K562 (cell line): ENCODE measurements around the gene RINL. TPM values are rescaled to one million over a fixed set of nuclear protein-coding genes. Genes with fewer than 3 reads are reported as not detected.

Experiments used
- CHCHD3 ChIP-seq: fragments of 250-450 bp; sonication (Bioruptor Pico); IDR thresholded peaks from 2 replicates; pipeline ENCODE4 v2.1.2; 2022; ENCODE audit warnings: mild to moderate bottlenecking
- FOXM1 ChIP-seq, 2 experiments: fragments of 450-650 bp in 1 of 2; sonication (generic) in 1 of 2; formaldehyde crosslinking in 1 of 2; IDR thresholded peaks; 2 replicates each; pipeline versions ENCODE4 v1.6.1 to v1.9.0; 2017 to 2022; ENCODE audit warnings: low read depth in 2 of 2, mild to moderate bottlenecking in 2 of 2, missing genetic modification reagents in 1 of 2, moderate library complexity in 1 of 2
- ILF3 ChIP-seq: fragments of 450-650 bp; IDR thresholded peaks from 2 replicates; pipeline ENCODE4 v1.6.1; 2018; ENCODE audit warnings: antibody characterized with exemption, mild to moderate bottlenecking, moderate library complexity, borderline replicate concordance
- NCOA1 ChIP-seq: fragments of 450-650 bp; IDR thresholded peaks from 2 replicates; pipeline ENCODE4 v1.6.1; 2016; ENCODE audit warnings: low read depth
- PCBP1 ChIP-seq: fragments of 200-400 bp; formaldehyde crosslinking; IDR thresholded peaks from 2 replicates; pipeline ENCODE4 v1.6.1; 2018; ENCODE audit warnings: mild to moderate bottlenecking, low read depth, low read length; ENCODE audit not compliant: poor library complexity, severe bottlenecking
- POLR3G ChIP-seq: IDR thresholded peaks from 2 replicates; pipeline ENCODE4 v1.6.1; 2011; ENCODE audit not compliant: insufficient read length, insufficient replicate concordance; ENCODE audit errors: extremely low read depth
- PRDM10 ChIP-seq: fragments of 450-650 bp; IDR thresholded peaks from 2 replicates; pipeline ENCODE4 v1.6.1; 2018; ENCODE audit not compliant: partially characterized antibody
- SLC30A9 ChIP-seq: fragments of 250-450 bp; sonication (Bioruptor Pico); IDR thresholded peaks from 2 replicates; pipeline ENCODE4 v1.8.0; 2022; ENCODE audit warnings: mild to moderate bottlenecking, moderate library complexity
- TBL1XR1 ChIP-seq, 2 experiments: IDR thresholded peaks; 2 replicates each; pipeline ENCODE4 v1.6.1; 2012; ENCODE audit warnings: improper control_type of control experiment in 2 of 2, low read length in 2 of 2, mild to moderate bottlenecking in 1 of 2
- TSC22D4 ChIP-seq: fragments of 450-650 bp; IDR thresholded peaks from 2 replicates; pipeline ENCODE4 v1.6.1; 2016; ENCODE audit warnings: missing genetic modification characterization, missing biosample characterization, control low read depth
- ZFP36 ChIP-seq: fragments of 150-350 bp; IDR thresholded peaks from 2 replicates; pipeline ENCODE4 v1.6.1; 2018; ENCODE audit warnings: low read length, low read depth; ENCODE audit not compliant: partially characterized antibody
- ZNF232 ChIP-seq: sonication (generic); formaldehyde crosslinking; IDR thresholded peaks from 2 replicates; pipeline ENCODE4 v1.8.0; 2022; ENCODE audit warnings: mild to moderate bottlenecking, missing genetic modification reagents
- ZNF354B ChIP-seq: fragments of 250-450 bp; sonication (Bioruptor Pico); IDR thresholded peaks from 2 replicates; pipeline ENCODE4 v1.4.0; 2020
- ZNF395 ChIP-seq: fragments of 200-800 bp; sonication (Bioruptor generic); IDR thresholded peaks from 2 replicates; pipeline ENCODE4 v1.6.1; 2017; ENCODE audit warnings: missing genetic modification characterization, missing compliant biosample characterization
- polyA plus RNA-seq, 8 experiments: library from polyadenylated mRNA; depleted of rRNA in 4 of 8; stranded (reverse) in 5 of 8; unstranded in 3 of 8; fragments of >200 nt; fragmentation: Nextera tagmentation in 2 of 8; fragmentation: Illumina TruSeq in 1 of 8; extraction: Ambion mirVana in 2 of 8; extraction: Trizol in 1 of 8; gene quantifications; 2 replicates each; pipeline versions ENCODE4 v1.2.1 to v1.2.3, GENCODE V29; 2011 to 2014; ENCODE audit warnings: inconsistent platforms in 1 of 8, missing spikeins in 1 of 8
- total RNA-seq, 7 experiments: library from RNA; depleted of rRNA in 6 of 7; stranded (reverse); fragments of >200 nt in 6 of 7; fragmentation: Illumina TruSeq in 2 of 7; extraction: Trizol in 2 of 7; gene quantifications; 2 replicates each; pipeline versions ENCODE4 v1.2.1 to v1.2.3, GENCODE V29; 2011 to 2021; ENCODE audit warnings: low replicate concordance in 1 of 7
- TF ChIP-seq, protein P1 (sequence below): sonication (generic); IDR thresholded peaks from 2 replicates; pipeline ENCODE4 v1.6.1; 2016
- TF ChIP-seq, protein P2 (sequence below): fragments of 450-650 bp; IDR thresholded peaks from 2 replicates; pipeline ENCODE4 v1.6.1; 2017; ENCODE audit warnings: antibody characterized with exemption, mild to moderate bottlenecking

RINL gene
- total and polyA plus RNA-seq, 9 of the 15 experiments (the other 6 are each of a cell fraction or from before 2014, with no cell fraction given) = 0.82 to 10.9 (median 4.9) TPM

- no peak for TF ChIP-seq ZNF232 (CRISPR knock-in tag)
- TF ChIP-seq, protein P1, sequence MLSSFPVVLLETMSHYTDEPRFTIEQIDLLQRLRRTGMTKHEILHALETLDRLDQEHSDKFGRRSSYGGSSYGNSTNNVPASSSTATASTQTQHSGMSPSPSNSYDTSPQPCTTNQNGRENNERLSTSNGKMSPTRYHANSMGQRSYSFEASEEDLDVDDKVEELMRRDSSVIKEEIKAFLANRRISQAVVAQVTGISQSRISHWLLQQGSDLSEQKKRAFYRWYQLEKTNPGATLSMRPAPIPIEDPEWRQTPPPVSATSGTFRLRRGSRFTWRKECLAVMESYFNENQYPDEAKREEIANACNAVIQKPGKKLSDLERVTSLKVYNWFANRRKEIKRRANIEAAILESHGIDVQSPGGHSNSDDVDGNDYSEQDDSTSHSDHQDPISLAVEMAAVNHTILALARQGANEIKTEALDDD = no peak
- TF ChIP-seq, protein P2, sequence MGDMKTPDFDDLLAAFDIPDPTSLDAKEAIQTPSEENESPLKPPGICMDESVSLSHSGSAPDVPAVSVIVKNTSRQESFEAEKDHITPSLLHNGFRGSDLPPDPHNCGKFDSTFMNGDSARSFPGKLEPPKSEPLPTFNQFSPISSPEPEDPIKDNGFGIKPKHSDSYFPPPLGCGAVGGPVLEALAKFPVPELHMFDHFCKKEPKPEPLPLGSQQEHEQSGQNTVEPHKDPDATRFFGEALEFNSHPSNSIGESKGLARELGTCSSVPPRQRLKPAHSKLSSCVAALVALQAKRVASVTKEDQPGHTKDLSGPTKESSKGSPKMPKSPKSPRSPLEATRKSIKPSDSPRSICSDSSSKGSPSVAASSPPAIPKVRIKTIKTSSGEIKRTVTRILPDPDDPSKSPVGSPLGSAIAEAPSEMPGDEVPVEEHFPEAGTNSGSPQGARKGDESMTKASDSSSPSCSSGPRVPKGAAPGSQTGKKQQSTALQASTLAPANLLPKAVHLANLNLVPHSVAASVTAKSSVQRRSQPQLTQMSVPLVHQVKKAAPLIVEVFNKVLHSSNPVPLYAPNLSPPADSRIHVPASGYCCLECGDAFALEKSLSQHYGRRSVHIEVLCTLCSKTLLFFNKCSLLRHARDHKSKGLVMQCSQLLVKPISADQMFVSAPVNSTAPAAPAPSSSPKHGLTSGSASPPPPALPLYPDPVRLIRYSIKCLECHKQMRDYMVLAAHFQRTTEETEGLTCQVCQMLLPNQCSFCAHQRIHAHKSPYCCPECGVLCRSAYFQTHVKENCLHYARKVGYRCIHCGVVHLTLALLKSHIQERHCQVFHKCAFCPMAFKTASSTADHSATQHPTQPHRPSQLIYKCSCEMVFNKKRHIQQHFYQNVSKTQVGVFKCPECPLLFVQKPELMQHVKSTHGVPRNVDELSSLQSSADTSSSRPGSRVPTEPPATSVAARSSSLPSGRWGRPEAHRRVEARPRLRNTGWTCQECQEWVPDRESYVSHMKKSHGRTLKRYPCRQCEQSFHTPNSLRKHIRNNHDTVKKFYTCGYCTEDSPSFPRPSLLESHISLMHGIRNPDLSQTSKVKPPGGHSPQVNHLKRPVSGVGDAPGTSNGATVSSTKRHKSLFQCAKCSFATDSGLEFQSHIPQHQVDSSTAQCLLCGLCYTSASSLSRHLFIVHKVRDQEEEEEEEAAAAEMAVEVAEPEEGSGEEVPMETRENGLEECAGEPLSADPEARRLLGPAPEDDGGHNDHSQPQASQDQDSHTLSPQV = no peak; the same call in 1 of the 2 replicates
- no peak for TF ChIP-seq ZNF395 (CRISPR knock-in tag)
- no peak for TF ChIP-seq CHCHD3
- TF ChIP-seq FOXM1 (IDR thresholded peaks at IDR 0.05; ENCODE audit: low read depth) = no peak
- no peak for TF ChIP-seq FOXM1 (CRISPR knock-in tag; IDR thresholded peaks at IDR 0.05; ENCODE audit: low read depth)
- TF ChIP-seq TSC22D4 (tag) = no peak
- TF ChIP-seq ZFP36 = no peak
- TF ChIP-seq ZNF354B = no peak
- TF ChIP-seq PCBP1 = peak; percentile 63
- TF ChIP-seq POLR3G = no peak
- peak; percentile 6 for TF ChIP-seq PRDM10
- 0 out of 4 replicates have a peak, but pooled peaks of 1 of the 2 experiments have one; percentile 14 for TF ChIP-seq TBL1XR1 (IDR thresholded peaks at IDR 0.05; ENCODE audit: low read length in 2 of 2)
- TF ChIP-seq NCOA1 = no peak
- TF ChIP-seq SLC30A9 (CRISPR knock-in tag) = no peak
- no peak for TF ChIP-seq ILF3
These were observed 26.3 kb downstream of the RINL start (continued) for GRCh38 chr19:38851622-38852230.
